Measurements from ENCODE around the gene DEGS2.

DNA sequence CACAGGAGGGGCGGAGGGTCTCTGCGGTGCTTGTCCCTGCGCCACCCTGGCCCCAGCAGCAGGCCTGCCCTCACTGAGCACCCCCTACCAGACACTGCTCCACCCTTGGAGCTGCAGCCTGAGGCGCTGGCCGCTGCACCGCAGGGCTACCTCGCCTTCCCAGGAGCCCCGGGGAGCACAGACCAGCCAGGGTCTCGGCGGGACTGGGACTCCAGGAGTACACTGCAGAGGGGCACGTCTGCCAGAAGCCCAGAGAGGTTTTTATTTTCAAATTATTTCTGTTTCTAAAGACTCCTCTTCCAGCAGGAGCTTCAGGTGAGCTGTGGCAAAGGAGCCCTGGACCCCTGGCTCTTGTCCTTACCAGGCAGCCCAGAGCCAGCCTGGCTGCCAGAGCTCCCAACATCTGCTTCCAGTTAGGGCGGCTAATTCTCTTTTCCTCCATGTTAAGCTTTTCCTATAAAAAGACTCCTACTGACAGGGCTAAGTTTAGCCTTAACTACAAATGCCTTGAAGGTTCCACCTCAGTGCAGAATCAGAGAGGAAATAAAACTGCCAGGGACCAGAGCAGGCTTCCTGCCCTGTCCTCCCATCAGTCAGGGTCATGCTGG lies 26.4 kb downstream of the DEGS2 start:
- TF ChIP-seq POLR2A (IDR thresholded peaks at IDR 0.05), result no peak
- TF ChIP-seq, protein P1, sequence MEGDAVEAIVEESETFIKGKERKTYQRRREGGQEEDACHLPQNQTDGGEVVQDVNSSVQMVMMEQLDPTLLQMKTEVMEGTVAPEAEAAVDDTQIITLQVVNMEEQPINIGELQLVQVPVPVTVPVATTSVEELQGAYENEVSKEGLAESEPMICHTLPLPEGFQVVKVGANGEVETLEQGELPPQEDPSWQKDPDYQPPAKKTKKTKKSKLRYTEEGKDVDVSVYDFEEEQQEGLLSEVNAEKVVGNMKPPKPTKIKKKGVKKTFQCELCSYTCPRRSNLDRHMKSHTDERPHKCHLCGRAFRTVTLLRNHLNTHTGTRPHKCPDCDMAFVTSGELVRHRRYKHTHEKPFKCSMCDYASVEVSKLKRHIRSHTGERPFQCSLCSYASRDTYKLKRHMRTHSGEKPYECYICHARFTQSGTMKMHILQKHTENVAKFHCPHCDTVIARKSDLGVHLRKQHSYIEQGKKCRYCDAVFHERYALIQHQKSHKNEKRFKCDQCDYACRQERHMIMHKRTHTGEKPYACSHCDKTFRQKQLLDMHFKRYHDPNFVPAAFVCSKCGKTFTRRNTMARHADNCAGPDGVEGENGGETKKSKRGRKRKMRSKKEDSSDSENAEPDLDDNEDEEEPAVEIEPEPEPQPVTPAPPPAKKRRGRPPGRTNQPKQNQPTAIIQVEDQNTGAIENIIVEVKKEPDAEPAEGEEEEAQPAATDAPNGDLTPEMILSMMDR (IDR thresholded peaks at IDR 0.05), result no peak
